H1 (cell line): Measurements from ENCODE around the gene SLX4. TPM values are rescaled to one million over a fixed set of nuclear protein-coding genes. Genes with fewer than 3 reads are reported as not detected.

ENCODE experiments used
- CTCF ChIA-PET: fragments of 300-600 bp; sonication (Branson Sonifier 250); formaldehyde crosslinking; loops from one replicate; lab custom pipeline; 2021; ENCODE audit not compliant: partially characterized antibody; lab: Charles Lee
- POLR2A ChIA-PET: fragments of 300-600 bp; sonication (Branson Sonifier 250); formaldehyde crosslinking; loops from one replicate; lab custom pipeline; 2021; ENCODE audit warnings: inconsistent platforms; ENCODE audit not compliant: partially characterized antibody; lab: Charles Lee
- DNase-seq, 2 experiments: peaks; one replicate each; pipeline versions ENCODE4 v3.0.0 to v3.0.0-alpha.2; 2010 to 2022; ENCODE audit warnings: low spot score in 2 of 2, low read depth in 1 of 2, mixed read lengths in 1 of 2
- FAIRE-seq: peaks from 2 replicates; lab custom pipeline; 2011; peaks lifted over from hg19 to GRCh38; lab: Jason Lieb, UNC
- H2AFZ ChIP-seq: 2 replicates; pipeline ENCODE4 v1.8.1; 2012; ENCODE audit warnings: low read length, inconsistent platforms
- H2AK5ac ChIP-seq: 2 replicates; pipeline ENCODE4 v1.6.1; 2013; ENCODE audit warnings: low read depth, low read length
- H2BK120ac ChIP-seq: replicated peaks from 2 replicates; pipeline ENCODE3; 2013; ENCODE audit warnings: low read depth, low read length, inconsistent platforms
- H2BK12ac ChIP-seq: 2 replicates; pipeline ENCODE4 v1.6.1; 2013; ENCODE audit warnings: low read depth, low read length
- H2BK15ac ChIP-seq: 2 replicates; pipeline ENCODE4 v1.6.1; 2013; ENCODE audit warnings: low read length
- H2BK20ac ChIP-seq: 2 replicates; pipeline ENCODE4 v1.6.1; 2013; ENCODE audit warnings: low read length
- H2BK5ac ChIP-seq: 2 replicates; pipeline ENCODE4 v1.6.1; 2013; ENCODE audit warnings: low read depth, low read length
- H3K14ac ChIP-seq: 2 replicates; pipeline ENCODE4 v1.6.1; 2013; ENCODE audit warnings: inconsistent platforms; ENCODE audit not compliant: insufficient read length
- H3K18ac ChIP-seq: 2 replicates; pipeline ENCODE4 v1.6.1; 2013; ENCODE audit warnings: low read length; ENCODE audit errors: extremely low read depth
- H3K23ac ChIP-seq: 2 replicates; pipeline ENCODE4 v1.6.1; 2013; ENCODE audit warnings: inconsistent platforms; ENCODE audit not compliant: insufficient read length
- H3K23me2 ChIP-seq: 2 replicates; pipeline ENCODE4 v1.6.1; 2013; ENCODE audit warnings: low read depth, low read length
- H3K27ac ChIP-seq: 2 replicates; pipeline ENCODE4 v1.6.1; 2011; ENCODE audit warnings: low read depth, low read length, inconsistent platforms
- H3K27me3 ChIP-seq, 4 experiments: replicated peaks in 1 of 4; 1 replicate in 1 of 4; 2 replicates in 3 of 4; pipeline versions ENCODE4 v1.6.1 to v1.8.1; 2011 to 2013; ENCODE audit warnings: low read length in 3 of 4, mild to moderate bottlenecking in 3 of 4, inconsistent platforms in 2 of 4, mixed read lengths in 2 of 4, moderate library complexity in 1 of 4; ENCODE audit not compliant: control insufficient read depth in 3 of 4, insufficient read depth in 3 of 4; ENCODE audit errors: extremely low read depth in 1 of 4
- H3K36me3 ChIP-seq, 4 experiments: 2 replicates each; pipeline versions ENCODE4 v1.6.1 to v1.8.1; 2011 to 2013; ENCODE audit warnings: mild to moderate bottlenecking in 4 of 4, low read length in 3 of 4, moderate library complexity in 2 of 4, control low read depth in 1 of 4, inconsistent platforms in 1 of 4; ENCODE audit not compliant: insufficient read depth in 4 of 4, control insufficient read depth in 2 of 4
- H3K4ac ChIP-seq: replicated peaks from 2 replicates; pipeline ENCODE3; 2013; ENCODE audit warnings: low read length, low read depth, mixed read lengths, inconsistent platforms; ENCODE audit not compliant: insufficient read length
- H3K4me1 ChIP-seq, 4 experiments: replicated peaks in 1 of 4; 1 replicate in 1 of 4; 2 replicates in 3 of 4; pipeline versions ENCODE4 v1.6.1 to v1.8.1; 2011 to 2013; ENCODE audit warnings: low read length in 3 of 4, inconsistent platforms in 2 of 4, mixed read lengths in 1 of 4; ENCODE audit not compliant: insufficient read depth in 4 of 4, control insufficient read depth in 3 of 4
- H3K4me2 ChIP-seq, 2 experiments: 2 replicates each; pipeline versions ENCODE4 v1.6.1 to v1.8.1; 2011 to 2013; ENCODE audit warnings: low read depth in 2 of 2, low read length in 2 of 2, control low read depth in 1 of 2, inconsistent platforms in 1 of 2, mild to moderate bottlenecking in 1 of 2; ENCODE audit not compliant: insufficient read depth in 1 of 2
- H3K4me3 ChIP-seq, 4 experiments: fragments of 200-600, 300-600 bp in 1 of 4; sonication (generic), shearing (Covaris generic), sonication (Bioruptor Twin) in 1 of 4; 2 replicates each; pipeline versions ENCODE4 v1.5.1 to v1.8.1; 2011 to 2016; ENCODE audit warnings: low read length in 4 of 4, low read depth in 3 of 4, control low read depth in 2 of 4, inconsistent platforms in 2 of 4, mild to moderate bottlenecking in 2 of 4, mixed read lengths in 1 of 4, moderate library complexity in 1 of 4; ENCODE audit not compliant: insufficient read depth in 2 of 4; ENCODE audit errors: extremely low read depth in 1 of 4
- H3K56ac ChIP-seq: replicated peaks from 2 replicates; pipeline ENCODE3; 2013; ENCODE audit warnings: low read depth, mild to moderate bottlenecking, mixed read lengths, low read length, inconsistent platforms; ENCODE audit not compliant: insufficient read length
- H3K79me1 ChIP-seq: 2 replicates; pipeline ENCODE4 v1.6.1; 2013; ENCODE audit warnings: low read depth, low read length, control low read depth
- H3K79me2 ChIP-seq, 2 experiments: 2 replicates each; pipeline versions ENCODE4 v1.6.1 to v1.8.1; 2012 to 2013; ENCODE audit warnings: low read length in 2 of 2, mild to moderate bottlenecking in 2 of 2, inconsistent platforms in 1 of 2; ENCODE audit not compliant: insufficient read depth in 2 of 2, control insufficient read depth in 1 of 2
- H3K9ac ChIP-seq, 4 experiments: replicated peaks in 1 of 4; 1 replicate in 1 of 4; 2 replicates in 3 of 4; pipeline versions ENCODE4 v1.6.1 to v1.8.1; 2011 to 2013; ENCODE audit warnings: low read depth in 3 of 4, low read length in 3 of 4, control low read depth in 2 of 4, mild to moderate bottlenecking in 2 of 4, moderate library complexity in 2 of 4, inconsistent platforms in 1 of 4; ENCODE audit errors: extremely low read depth in 1 of 4
- H3K9me3 ChIP-seq, 2 experiments: 2 replicates each; pipeline versions ENCODE4 v1.6.1 to v1.8.1; 2012 to 2013; ENCODE audit warnings: mild to moderate bottlenecking in 2 of 2, moderate library complexity in 2 of 2, control low read depth in 1 of 2, inconsistent platforms in 1 of 2, low read depth in 1 of 2, low read length in 1 of 2, mixed read lengths in 1 of 2; ENCODE audit not compliant: insufficient read depth in 2 of 2
- H4K20me1 ChIP-seq, 2 experiments: replicated peaks in 1 of 2; 2 replicates each; pipeline versions ENCODE3 to v1.8.1; 2011 to 2013; ENCODE audit warnings: inconsistent platforms in 2 of 2, low read length in 2 of 2, mild to moderate bottlenecking in 1 of 2; ENCODE audit not compliant: insufficient read depth in 2 of 2, control insufficient read depth in 1 of 2
- H4K5ac ChIP-seq: 2 replicates; pipeline ENCODE4 v1.6.1; 2013; ENCODE audit warnings: low read length, low read depth, mixed read lengths, inconsistent platforms; ENCODE audit not compliant: insufficient read length
- H4K8ac ChIP-seq: 2 replicates; pipeline ENCODE4 v1.8.0; 2013; ENCODE audit warnings: mild to moderate bottlenecking, moderate library complexity, low read length, inconsistent platforms; ENCODE audit not compliant: insufficient read depth; ENCODE audit errors: extremely low read depth
- H4K91ac ChIP-seq: replicated peaks from 2 replicates; pipeline ENCODE3; 2013; ENCODE audit warnings: low read length, mixed read lengths, inconsistent platforms; ENCODE audit not compliant: insufficient read length
- CBX5 ChIP-seq: fragments of 300-800, 300-1000 bp; sonication (generic); IDR thresholded peaks from 2 replicates; pipeline ENCODE4 v1.7.1; 2016; ENCODE audit warnings: antibody characterized with exemption, low read length, low read depth
- GTF2F1 ChIP-seq: IDR thresholded peaks from 2 replicates; pipeline ENCODE4 v1.6.1; 2012; ENCODE audit warnings: low read depth, low read length, improper control_type of control experiment, borderline replicate concordance
- POU5F1 ChIP-seq: IDR thresholded peaks from 2 replicates; pipeline ENCODE4 v1.6.1; 2011; ENCODE audit warnings: low read depth, mild to moderate bottlenecking, low read length, moderate library complexity
- WGBS, 2 experiments: shearing (Covaris generic) in 1 of 2; methylation state at CpG; one replicate each; pipeline versions ENCODE4 v1.1.6 to v1.1.7; 2013 to 2015; ENCODE audit warnings: low lambda C conversion rate in 2 of 2, mixed read lengths in 2 of 2, inconsistent platforms in 1 of 2, low coverage in 1 of 2, missing lambda C conversion rate in 1 of 2; ENCODE audit not compliant: insufficient replicate concordance in 2 of 2, insufficient coverage in 1 of 2, insufficient read length in 1 of 2; ENCODE audit errors: extremely low coverage in 1 of 2, missing lambda C conversion rate in 1 of 2; 5-methylcytosine and 5-hydroxymethylcytosine counted together
- polyA plus RNA-seq, 7 experiments: library from polyadenylated mRNA; depleted of rRNA in 3 of 7; stranded (reverse) in 5 of 7; unstranded in 2 of 7; fragments of >200 nt in 5 of 7; fragments of 200-250 nt in 2 of 7; gene quantifications; 1 replicate in 5 of 7; 2 replicates in 1 of 7; 4 replicates in 1 of 7; pipeline versions ENCODE4 v1.2.1 to v1.2.3, GENCODE V29; 2011 to 2013; ENCODE audit warnings: missing spikeins in 2 of 7, mixed read lengths in 2 of 7
- total RNA-seq: library from RNA; stranded (reverse); fragmentation: NEBNext Ultra II Directional; extraction: Animal tissue kit (Norgen Biotek cat#: 25700); gene quantifications from 2 replicates; pipeline ENCODE4 v1.2.1, GENCODE V29; 2021

SLX4 gene
- total and polyA plus RNA-seq, 2 of the 8 experiments (the other 6 are each of a cell fraction or from before 2014, with no cell fraction given): 4.4 to 11.4 TPM

DNA sequence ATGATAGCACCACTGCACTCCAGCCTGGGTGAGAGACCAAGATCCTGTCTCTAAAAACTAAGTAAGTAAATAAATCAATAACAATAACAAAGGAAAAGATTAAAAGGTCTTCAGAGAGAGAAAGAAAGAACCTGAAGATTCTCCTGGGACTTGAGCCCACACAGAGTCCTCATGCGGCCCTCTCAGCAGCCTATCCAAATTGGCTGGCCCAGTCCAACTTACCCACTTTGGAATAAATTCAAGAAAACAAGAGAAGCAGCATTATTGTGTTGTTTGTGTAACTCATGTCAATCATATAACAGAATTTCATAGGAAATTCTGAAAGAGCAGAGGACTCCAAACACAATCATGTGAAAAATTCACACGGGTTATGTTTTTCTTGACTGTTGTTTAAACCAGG is 3.8 kb downstream of the SLX4 start:
- DNase-seq (no peak), FAIRE-seq (no peak)
- H3K9me3 ChIP-seq: no peaks in the 10 kb centered on the region
- no peak overlapping the region for H4K8ac ChIP-seq
- H3K4ac ChIP-seq: no peak overlapping the region
- no peak overlapping the region for H3K18ac ChIP-seq
- no peak overlapping the region for H3K23ac ChIP-seq
- H3K9ac ChIP-seq: no peak overlapping the region
- ChIA-PET CTCF (no interaction called here), POLR2A (interaction anchor here (0.7 kb wide), 1 partner anchor 67 kb away, joined by 3 read pairs; no protein-coding TSS in a partner anchor)
- no peak overlapping the region for H3K14ac ChIP-seq
- no peak overlapping the region for H2AFZ ChIP-seq
- no peak overlapping the region for H4K91ac ChIP-seq
- H4K5ac ChIP-seq: no peak overlapping the region
- TF ChIP-seq POU5F1: no peak
- no peak for TF ChIP-seq GTF2F1
- no peak for TF ChIP-seq CBX5
- H3K23me2 ChIP-seq: peaks cover 6% of the 10 kb centered on the region; the same call in 1 of the 2 replicates
- peaks cover under 1 to 8% of the 10 kb centered on the region in 2 experiments; a peak in 3 of 4 replicates for H3K79me2 ChIP-seq
- H2BK15ac ChIP-seq: no peak overlapping the region
- no peak overlapping the region for H3K4me3 ChIP-seq
- no peak overlapping the region for H2BK5ac ChIP-seq
- peaks cover 0 to 2% of the 10 kb centered on the region in 2 experiments for H4K20me1 ChIP-seq
- no peak overlapping the region for H2BK12ac ChIP-seq
- H3K27ac ChIP-seq: no peak overlapping the region
- no peak overlapping the region for H3K4me2 ChIP-seq
- H3K56ac ChIP-seq: no peak overlapping the region
- peaks cover 0 to 4% (median 0%) of the 10 kb centered on the region in 4 experiments; a peak in 3 of 7 replicates for H3K4me1 ChIP-seq
- no peaks in the 10 kb centered on the region for H3K79me1 ChIP-seq
- no peak overlapping the region for H2BK120ac ChIP-seq
- peaks cover 0 to 9% (median 2%) of the 10 kb centered on the region in 4 experiments; a peak in 3 of 8 replicates for H3K36me3 ChIP-seq
- no peak overlapping the region for H2BK20ac ChIP-seq
- WGBS, 2 experiments: 91% methylated on average over 2 of the region's 2 CpGs; no CpG with 5 or more reads in 1 of the 2 experiments
- H3K27me3 ChIP-seq: peaks cover 0 to 3% (median 0%) of the 10 kb centered on the region in 4 experiments; a peak in 1 of 7 replicates
- no peak overlapping the region for H2AK5ac ChIP-seq
